ENCODE measurements around the gene SLC2A4RG.
"Not testable (repeated sequence)": the region's sequence is repeated elsewhere in the genome, so short reads cannot be mapped to it uniquely, and the experiment has no call there.

SLC2A4RG gene

GRCh38 chr20:63707558-63708300, 31.8 kb upstream of the SLC2A4RG start, which contains the start of the genes ARFRP1 and ZGPAT:
Gene ARFRP1 (minus strand): TSS chr20:63707976. CDS start chr20:63707091, 885 bp downstream.
Gene ZGPAT (plus strand): TSS chr20:63708039. CDS start chr20:63708581, 542 bp downstream.
- peaks cover 14 to 90% (median 74%) of the 10 kb centered on the region in 11 experiments; a peak in 21 of 22 replicates for H4K20me1 ChIP-seq
- H3K9ac ChIP-seq = peak within 1 kb of the TSS; percentile 83 to 97 (median 94)
- peak within 1 kb of the TSS; percentile 91 to 99 (median 98) for H3K4me2 ChIP-seq
- H3K4me1 ChIP-seq = peaks cover 25 to 47% (median 38%) of the 10 kb centered on the region in 10 experiments
- peak within 1 kb of the TSS; percentile 79 to 99 (median 95) for H3K4me3 ChIP-seq
- peaks cover 69 to 82% (median 73%) of the 10 kb centered on the region in 11 experiments for H3K36me3 ChIP-seq
- H3K9me3 ChIP-seq (replicated peaks in 1 of 11) = peaks cover 9 to 17% (median 14%) of the 10 kb centered on the region in 11 experiments; a peak in 21 of 22 replicates
- H3K27ac ChIP-seq = peak within 1 kb of the TSS; percentile 81 to 93 (median 91)
- no peaks in the 10 kb centered on the region for H3K27me3 ChIP-seq
- TF ChIP-seq Cebpa-rat (IDR thresholded peaks at IDR 0.05) = no peak

GRCh38 chr20:63708301-63709148, 31.1 kb upstream of the SLC2A4RG start:
- H3K9me3 ChIP-seq (replicated peaks in 1 of 11) = peaks cover 9 to 24% (median 16%) of the 10 kb centered on the region in 11 experiments; a peak in 21 of 22 replicates
- peak overlapping the region; percentile 91 to 99 (median 98) for H3K4me2 ChIP-seq
- TF ChIP-seq Cebpa-rat (IDR thresholded peaks at IDR 0.05) = no peak
- H3K9ac ChIP-seq = peak overlapping the region; percentile 83 to 97 (median 94)
- peak overlapping the region; percentile 81 to 93 (median 91) for H3K27ac ChIP-seq
- H3K27me3 ChIP-seq = no peaks in the 10 kb centered on the region
- H4K20me1 ChIP-seq = peaks cover 14 to 88% (median 66%) of the 10 kb centered on the region in 11 experiments; a peak in 21 of 22 replicates
- peaks cover 25 to 47% (median 38%) of the 10 kb centered on the region in 10 experiments for H3K4me1 ChIP-seq
- H3K36me3 ChIP-seq = peaks cover 76 to 84% (median 79%) of the 10 kb centered on the region in 11 experiments
- peak overlapping the region; percentile 79 to 99 (median 95) for H3K4me3 ChIP-seq

- peak overlapping the region; percentile 83 to 97 (median 94) for H3K9ac ChIP-seq
- peaks cover 25 to 47% (median 38%) of the 10 kb centered on the region in 10 experiments for H3K4me1 ChIP-seq
- H3K4me3 ChIP-seq = peak overlapping the region; percentile 79 to 99 (median 95)
- H3K36me3 ChIP-seq = peaks cover 76 to 84% (median 80%) of the 10 kb centered on the region in 11 experiments
- no peaks in the 10 kb centered on the region for H3K27me3 ChIP-seq
- H3K4me2 ChIP-seq = peak overlapping the region; percentile 91 to 99 (median 98)
- peaks cover 16 to 88% (median 59%) of the 10 kb centered on the region in 11 experiments; a peak in 21 of 22 replicates for H4K20me1 ChIP-seq
- TF ChIP-seq Cebpa-rat (IDR thresholded peaks at IDR 0.05) = no peak
- H3K27ac ChIP-seq = peak overlapping the region in 5 of 11 experiments; percentile 90 to 93 (median 91); a peak in 8 of 22 replicates
- H3K9me3 ChIP-seq (replicated peaks in 1 of 11) = peaks cover 12 to 30% (median 21%) of the 10 kb centered on the region in 11 experiments
These were observed 30.4 kb upstream of the SLC2A4RG start for GRCh38 chr20:63709149-63709527.

GRCh38 chr20:63711085-63711645, 28.4 kb upstream of the SLC2A4RG start:
- Histone ChIP-seq H3K9ac (0 out of 22 replicates have a peak overlapping the region, but pooled peaks of 1 of the 11 experiments have one; percentile 35), H3K9me3 (replicated peaks in 1 of 11) (peaks cover 26 to 50% (median 35%) of the 10 kb centered on the region in 11 experiments), H3K4me3 (no peak overlapping the region), H4K20me1 (peaks cover 23 to 87% (median 44%) of the 10 kb centered on the region in 11 experiments; a peak in 20 of 22 replicates), H3K36me3 (peaks cover 75 to 83% (median 79%) of the 10 kb centered on the region in 11 experiments), H3K4me1 (peaks cover 21 to 39% (median 33%) of the 10 kb centered on the region in 10 experiments), H3K27me3 (no peaks in the 10 kb centered on the region), H3K27ac (no peak overlapping the region), H3K4me2 (peak overlapping the region in 2 of 11 experiments; percentile 16 to 18; a peak in 1 of 22 replicates)
- no peak for TF ChIP-seq Cebpa-rat (IDR thresholded peaks at IDR 0.05)

- no peak overlapping the region for H3K4me2 ChIP-seq
- H3K4me3 ChIP-seq = no peak overlapping the region
- peaks cover 78 to 87% (median 85%) of the 10 kb centered on the region in 11 experiments for H3K36me3 ChIP-seq
- H4K20me1 ChIP-seq = peaks cover 15 to 89% (median 44%) of the 10 kb centered on the region in 11 experiments; a peak in 19 of 22 replicates
- no peak for TF ChIP-seq Cebpa-rat (IDR thresholded peaks at IDR 0.05)
- H3K27ac ChIP-seq = no peak overlapping the region
- H3K4me1 ChIP-seq = peaks cover 13 to 31% (median 26%) of the 10 kb centered on the region in 10 experiments
- H3K9ac ChIP-seq = no peak overlapping the region
- no peaks in the 10 kb centered on the region for H3K27me3 ChIP-seq
- H3K9me3 ChIP-seq (replicated peaks in 1 of 11) = peaks cover 26 to 52% (median 35%) of the 10 kb centered on the region in 11 experiments
These were observed 27.4 kb upstream of the SLC2A4RG start for GRCh38 chr20:63712191-63712590.

- Histone ChIP-seq H3K27ac (no peak overlapping the region), H3K9me3 (replicated peaks in 1 of 11) (peaks cover 38 to 76% (median 56%) of the 10 kb centered on the region in 11 experiments), H3K27me3 (no peaks in the 10 kb centered on the region), H3K4me1 (peaks cover 0 to 16% (median 11%) of the 10 kb centered on the region in 10 experiments; a peak in 11 of 20 replicates), H3K36me3 (peaks cover 94 to 100% (median 100%) of the 10 kb centered on the region in 11 experiments), H3K4me3 (0 out of 20 replicates have a peak overlapping the region, but pooled peaks of 2 of the 10 experiments have one; percentile 1 to 13), H3K9ac (no peak overlapping the region), H4K20me1 (peaks cover 4 to 95% (median 36%) of the 10 kb centered on the region in 11 experiments; a peak in 15 of 22 replicates), H3K4me2 (no peak overlapping the region)
- TF ChIP-seq Cebpa-rat (IDR thresholded peaks at IDR 0.05) = no peak
These were observed 24.7 kb upstream of the SLC2A4RG start for GRCh38 chr20:63714858-63715257.

GRCh38 chr20:63718996-63719395, 20.6 kb upstream of the SLC2A4RG start:
- no peak overlapping the region for H3K9ac ChIP-seq
- no peaks in the 10 kb centered on the region for H3K27me3 ChIP-seq
- no peak for TF ChIP-seq Cebpa-rat (IDR thresholded peaks at IDR 0.05)
- peaks cover 0 to 11% (median 0%) of the 10 kb centered on the region in 10 experiments; a peak in 4 of 20 replicates for H3K4me1 ChIP-seq
- peaks cover 0 to 86% (median 53%) of the 10 kb centered on the region in 11 experiments; a peak in 16 of 22 replicates for H4K20me1 ChIP-seq
- H3K4me2 ChIP-seq = no peak overlapping the region
- H3K36me3 ChIP-seq = peaks cover 91 to 99% (median 94%) of the 10 kb centered on the region in 11 experiments
- H3K9me3 ChIP-seq (replicated peaks in 1 of 11) = peaks cover 34 to 54% (median 45%) of the 10 kb centered on the region in 11 experiments
- H3K4me3 ChIP-seq = no peak overlapping the region
- no peak overlapping the region for H3K27ac ChIP-seq

GRCh38 chr20:63722967-63723622, 16.5 kb upstream of the SLC2A4RG start:
- Histone ChIP-seq H3K9me3 (replicated peaks in 1 of 11) (peaks cover 43 to 59% (median 52%) of the 10 kb centered on the region in 11 experiments), H3K36me3 (peaks cover 88 to 94% (median 90%) of the 10 kb centered on the region in 11 experiments)
- not testable (repeated sequence) for H3K9ac ChIP-seq

GRCh38 chr20:63730189-63730733, 9.3 kb upstream of the SLC2A4RG start:
- peak overlapping the region in 1 of 10 experiments; percentile 7; a peak in 1 of 20 replicates for H3K4me3 ChIP-seq
- peaks cover 6 to 88% (median 40%) of the 10 kb centered on the region in 11 experiments; a peak in 20 of 22 replicates for H4K20me1 ChIP-seq
- H3K27me3 ChIP-seq = not testable (repeated sequence)
- H3K27ac ChIP-seq = peak overlapping the region in 9 of 11 experiments; percentile 23 to 96 (median 86); a peak in 18 of 22 replicates
- peak overlapping the region in 8 of 11 experiments; percentile 46 to 81 (median 68); a peak in 12 of 22 replicates for H3K9ac ChIP-seq
- H3K9me3 ChIP-seq (replicated peaks in 1 of 11) = peaks cover 8 to 25% (median 20%) of the 10 kb centered on the region in 11 experiments
- peaks cover 47 to 65% (median 60%) of the 10 kb centered on the region in 11 experiments for H3K36me3 ChIP-seq
- peak overlapping the region; percentile 63 to 90 (median 79) for H3K4me2 ChIP-seq
- peaks cover 49 to 85% (median 82%) of the 10 kb centered on the region in 10 experiments for H3K4me1 ChIP-seq

More at GRCh38 chr20:63722967-63723622, 16.5 kb upstream of the SLC2A4RG start:
- H3K27me3 ChIP-seq, H3K4me3 ChIP-seq, H3K27ac ChIP-seq, H3K4me2 ChIP-seq: not testable (repeated sequence)
- Histone ChIP-seq H4K20me1 (peaks cover 0 to 60% (median 31%) of the 10 kb centered on the region in 11 experiments; a peak in 16 of 22 replicates), H3K4me1 (peaks cover 11 to 26% (median 15%) of the 10 kb centered on the region in 10 experiments)
